HG02981 (cell line): Measurements from ENCODE around the gene ADAMTS17.
"Not testable (repeated sequence)": the region's sequence is repeated elsewhere in the genome, so short reads cannot be mapped to it uniquely, and the experiment has no call there.

Experiments
- ATAC-seq: cut with Tn5 transposase; IDR thresholded peaks from one replicate; pipeline ENCODE4 v1.9.1; 2021; ENCODE audit warnings: mild to moderate bottlenecking, moderate library complexity; ENCODE audit not compliant: unreplicated experiment

The ADAMTS17 gene

GRCh38 chr15:99930696-99931095 lies 411.1 kb downstream of the ADAMTS17 start:
- no peak for ATAC-seq

DNA sequence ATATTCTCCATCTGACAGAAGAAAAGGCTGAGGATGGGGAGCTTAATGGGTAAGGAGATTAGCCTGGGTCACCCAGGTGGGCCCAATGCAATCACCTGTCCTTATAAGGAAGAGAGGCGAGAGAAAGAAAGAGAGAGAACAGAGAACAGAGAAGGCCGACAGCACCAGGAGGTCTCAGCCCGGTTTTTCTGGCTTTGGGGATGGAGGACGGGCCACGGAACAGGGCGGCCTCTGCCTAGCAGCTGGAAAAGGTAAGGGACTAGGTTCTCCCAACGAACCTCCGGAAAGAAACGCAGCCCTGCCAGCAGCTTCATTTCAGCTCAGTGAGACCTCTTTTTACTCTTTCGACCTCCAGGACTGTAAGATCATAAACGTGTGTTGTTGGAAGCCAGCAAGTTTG lies 412.5 kb downstream of the ADAMTS17 start:
- no peak for ATAC-seq

- ATAC-seq = peak; percentile 80
Observed at GRCh38 chr15:99928429-99928981, 413.3 kb downstream of the ADAMTS17 start.

DNA sequence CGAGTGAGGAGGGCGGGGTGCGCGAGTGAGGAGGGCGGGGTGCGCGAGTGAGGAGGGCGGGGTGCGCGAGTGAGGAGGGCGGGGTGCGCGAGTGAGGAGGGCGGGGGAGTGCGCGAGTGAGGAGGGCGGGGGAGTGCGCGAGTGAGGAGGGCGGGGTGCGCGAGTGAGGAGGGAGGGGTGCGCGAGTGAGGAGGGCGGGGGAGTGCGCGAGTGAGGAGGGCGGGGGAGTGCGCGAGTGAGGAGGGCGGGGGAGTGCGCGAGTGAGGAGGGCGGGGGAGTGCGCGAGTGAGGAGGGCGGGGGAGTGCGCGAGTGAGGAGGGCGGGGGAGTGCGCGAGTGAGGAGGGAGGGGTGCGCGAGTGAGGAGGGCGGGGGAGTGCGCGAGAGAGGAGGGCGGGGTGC lies 415.2 kb downstream of the ADAMTS17 start:
- ATAC-seq = not testable (repeated sequence)

DNA sequence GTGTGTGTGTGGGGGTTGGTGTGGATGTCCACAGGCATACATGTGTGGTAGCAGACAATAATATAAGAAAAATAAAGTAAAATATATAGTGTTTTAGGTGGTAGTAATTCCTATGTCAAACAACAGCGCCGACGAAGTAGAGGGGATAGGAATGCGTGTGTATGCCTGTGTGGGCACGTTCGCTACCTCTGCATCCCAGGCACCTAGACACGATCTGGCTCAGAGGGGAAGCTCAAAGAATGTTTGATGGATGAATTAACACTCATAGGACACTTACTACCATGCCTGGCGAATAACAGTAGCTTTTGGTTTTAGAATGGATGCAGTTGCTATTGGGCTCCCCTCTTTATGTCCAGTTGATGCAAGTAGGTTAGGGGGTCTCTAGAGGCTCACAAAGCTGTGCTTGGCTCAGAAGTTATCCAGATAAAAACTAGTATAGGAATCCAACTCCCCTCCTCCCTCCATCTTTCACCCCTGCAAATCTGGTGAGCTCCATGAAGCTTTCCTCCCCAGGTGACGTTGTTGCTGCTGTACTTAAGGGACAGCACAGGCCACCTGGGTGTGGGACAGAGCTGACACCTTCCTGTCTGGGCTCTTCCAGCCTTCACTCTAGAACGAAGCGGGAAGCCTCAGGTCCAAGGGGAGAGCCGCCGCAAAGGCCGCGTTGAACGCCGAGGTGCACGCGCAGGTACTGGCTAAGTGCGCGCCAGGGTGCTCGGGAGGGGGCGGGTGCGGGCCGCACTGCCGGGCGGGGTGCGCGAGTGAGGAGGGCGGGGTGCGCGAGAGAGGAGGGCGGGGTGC lies 415.9 kb downstream of the ADAMTS17 start:
- no peak for ATAC-seq

DNA sequence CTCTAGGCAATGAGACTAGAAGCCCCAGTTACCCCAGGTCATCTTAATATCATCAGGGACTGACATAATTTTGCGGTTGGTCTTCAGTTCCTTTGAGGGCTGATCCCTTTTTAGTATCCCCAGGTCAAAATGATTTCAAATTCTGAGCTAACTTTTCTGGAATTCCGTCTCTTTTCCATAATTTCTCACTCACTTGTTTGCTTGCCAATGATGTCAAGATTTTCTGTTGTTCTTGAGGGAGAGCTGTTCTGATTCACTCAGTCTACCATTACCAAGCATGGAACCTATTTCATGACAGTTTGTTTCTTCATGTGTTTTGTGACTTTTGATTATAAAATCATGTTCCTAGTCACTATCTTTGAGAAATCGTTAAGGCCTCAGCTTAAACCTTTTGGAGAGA lies 418.1 kb downstream of the ADAMTS17 start:
- ATAC-seq = no peak
